Gastrocnemius medialis (tissue), 4 donors: ENCODE measurements around the gene PLEKHH2.

Experiments
- POLR2A ChIP-seq, 2 donors: fragments of 450-650 bp; IDR thresholded peaks; one replicate each; pipeline ENCODE4 v1.6.1; 2017; ENCODE audit warnings: antibody characterized with exemption in 2 of 2, mild to moderate bottlenecking in 2 of 2, moderate library complexity in 2 of 2
- TF ChIP-seq, protein P1 (sequence below), 5 experiments: fragments of 450-650 bp in 3 of 5; fragments of 200-600 bp in 2 of 5; sonication (generic) in 2 of 5; IDR thresholded peaks in 4 of 5; conservative IDR thresholded peaks in 1 of 5; 1 replicate in 4 of 5; 2 replicates in 1 of 5; pipeline ENCODE4 v1.5.1; 2016 to 2019; ENCODE audit warnings: antibody characterized with exemption in 5 of 5, mild to moderate bottlenecking in 3 of 5, moderate library complexity in 3 of 5

DNA sequence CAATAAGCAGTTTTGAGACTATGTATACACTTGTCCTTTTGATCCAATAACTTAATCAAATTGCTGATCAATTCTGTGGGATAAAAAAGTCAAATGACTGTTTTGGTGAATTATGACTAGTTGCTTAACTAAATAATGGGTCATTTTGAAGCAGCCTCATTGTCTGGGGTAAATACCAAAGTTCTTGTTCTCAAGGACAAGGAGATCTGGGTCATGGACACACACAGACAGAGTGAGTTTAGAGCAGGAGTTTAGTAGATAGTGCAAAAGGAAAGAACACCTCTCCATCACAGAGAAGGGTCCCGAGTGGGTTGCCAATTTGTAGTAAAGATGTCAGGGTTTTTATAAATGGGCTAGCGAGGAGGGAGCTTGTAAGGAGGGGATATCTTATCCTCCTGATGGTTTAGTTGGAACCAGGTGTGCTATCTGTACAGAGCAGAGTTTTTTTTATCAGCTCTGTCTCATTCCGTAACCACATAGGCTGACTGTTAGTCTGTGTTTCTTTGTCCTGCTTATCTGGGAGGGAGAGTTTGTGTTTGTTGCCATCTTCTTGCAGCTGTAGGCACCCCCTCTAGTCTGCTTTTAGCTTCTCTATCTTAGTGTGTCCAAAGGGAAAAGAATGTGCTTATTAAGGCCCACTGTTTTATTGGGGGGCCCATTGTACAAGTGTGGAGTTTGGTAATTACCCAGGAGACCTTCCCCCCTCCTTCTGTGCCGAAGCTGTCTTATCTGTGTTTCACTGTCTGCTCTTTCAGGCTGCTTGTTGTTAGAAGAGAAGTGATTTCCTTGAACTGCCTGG is 87.9 kb downstream of the PLEKHH2 start:
- TF ChIP-seq, protein P1, sequence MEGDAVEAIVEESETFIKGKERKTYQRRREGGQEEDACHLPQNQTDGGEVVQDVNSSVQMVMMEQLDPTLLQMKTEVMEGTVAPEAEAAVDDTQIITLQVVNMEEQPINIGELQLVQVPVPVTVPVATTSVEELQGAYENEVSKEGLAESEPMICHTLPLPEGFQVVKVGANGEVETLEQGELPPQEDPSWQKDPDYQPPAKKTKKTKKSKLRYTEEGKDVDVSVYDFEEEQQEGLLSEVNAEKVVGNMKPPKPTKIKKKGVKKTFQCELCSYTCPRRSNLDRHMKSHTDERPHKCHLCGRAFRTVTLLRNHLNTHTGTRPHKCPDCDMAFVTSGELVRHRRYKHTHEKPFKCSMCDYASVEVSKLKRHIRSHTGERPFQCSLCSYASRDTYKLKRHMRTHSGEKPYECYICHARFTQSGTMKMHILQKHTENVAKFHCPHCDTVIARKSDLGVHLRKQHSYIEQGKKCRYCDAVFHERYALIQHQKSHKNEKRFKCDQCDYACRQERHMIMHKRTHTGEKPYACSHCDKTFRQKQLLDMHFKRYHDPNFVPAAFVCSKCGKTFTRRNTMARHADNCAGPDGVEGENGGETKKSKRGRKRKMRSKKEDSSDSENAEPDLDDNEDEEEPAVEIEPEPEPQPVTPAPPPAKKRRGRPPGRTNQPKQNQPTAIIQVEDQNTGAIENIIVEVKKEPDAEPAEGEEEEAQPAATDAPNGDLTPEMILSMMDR (IDR thresholded peaks at IDR 0.05 in 4 of 5, conservative IDR thresholded peaks at IDR 0.05 in 1 of 5): no peak
- TF ChIP-seq POLR2A (IDR thresholded peaks at IDR 0.05): no peak
